Stimulated activated naive CD8-positive, alpha-beta T cell treated with anti-CD3 and anti-CD28 coated beads, Interleukin-15, Interleukin-2, amounts not matched to agents 100 ng/mL and 50 ng/mL, for 24 hours (primary cell): Measurements from ENCODE around the gene IGFL3.

Experiments
- H3K27ac Mint-ChIP-seq: one replicate; pipeline ENCODE4 v1.8.0; 2021; ENCODE audit warnings: mild to moderate bottlenecking, mixed read lengths
- H3K27me3 Mint-ChIP-seq: one replicate; pipeline ENCODE4 v1.8.0; 2021; ENCODE audit warnings: mixed read lengths
- H3K36me3 Mint-ChIP-seq: one replicate; pipeline ENCODE4 v1.8.0; 2021; ENCODE audit warnings: low read depth, mixed read lengths
- H3K4me1 Mint-ChIP-seq: one replicate; pipeline ENCODE4 v1.8.0; 2021; ENCODE audit warnings: low read depth, mixed read lengths
- H3K4me3 Mint-ChIP-seq: one replicate; pipeline ENCODE4 v1.8.0; 2021; ENCODE audit warnings: mild to moderate bottlenecking, mixed read lengths
- H3K9me3 Mint-ChIP-seq: one replicate; pipeline ENCODE4 v1.8.0; 2021; ENCODE audit warnings: mixed read lengths

The IGFL3 gene

GRCh38 chr19:46134527-46134926, 10.0 kb upstream of the IGFL3 start:
- H3K4me1 Mint-ChIP-seq, result no peaks in the 10 kb centered on the region
- H3K4me3 Mint-ChIP-seq, result no peak overlapping the region
- H3K27ac Mint-ChIP-seq, result no peak overlapping the region
- H3K27me3 Mint-ChIP-seq, result peaks cover 74% of the 10 kb centered on the region
- no peaks in the 10 kb centered on the region for H3K9me3 Mint-ChIP-seq
- no peaks in the 10 kb centered on the region for H3K36me3 Mint-ChIP-seq

- no peaks in the 10 kb centered on the region for H3K9me3 Mint-ChIP-seq
- no peak overlapping the region for H3K4me3 Mint-ChIP-seq
- no peak overlapping the region for H3K27ac Mint-ChIP-seq
- peaks cover 76% of the 10 kb centered on the region for H3K27me3 Mint-ChIP-seq
- H3K36me3 Mint-ChIP-seq, result no peaks in the 10 kb centered on the region
- H3K4me1 Mint-ChIP-seq, result no peaks in the 10 kb centered on the region
Observed at GRCh38 chr19:46133777-46134241, 9.3 kb upstream of the IGFL3 start.

- H3K27me3 Mint-ChIP-seq, result peaks cover 79% of the 10 kb centered on the region
- H3K36me3 Mint-ChIP-seq, result no peaks in the 10 kb centered on the region
- no peaks in the 10 kb centered on the region for H3K9me3 Mint-ChIP-seq
- no peak overlapping the region for H3K27ac Mint-ChIP-seq
- no peaks in the 10 kb centered on the region for H3K4me1 Mint-ChIP-seq
- no peak overlapping the region for H3K4me3 Mint-ChIP-seq
Observed at GRCh38 chr19:46133101-46133627, 8.7 kb upstream of the IGFL3 start.

- no peak overlapping the region for H3K4me3 Mint-ChIP-seq
- no peaks in the 10 kb centered on the region for H3K9me3 Mint-ChIP-seq
- no peaks in the 10 kb centered on the region for H3K36me3 Mint-ChIP-seq
- no peak overlapping the region for H3K27ac Mint-ChIP-seq
- peaks cover 79% of the 10 kb centered on the region for H3K27me3 Mint-ChIP-seq
- H3K4me1 Mint-ChIP-seq, result no peaks in the 10 kb centered on the region
Observed at GRCh38 chr19:46132508-46133100, 8.1 kb upstream of the IGFL3 start.

- no peaks in the 10 kb centered on the region for H3K4me1 Mint-ChIP-seq
- peaks cover 79% of the 10 kb centered on the region for H3K27me3 Mint-ChIP-seq
- H3K27ac Mint-ChIP-seq, result no peak overlapping the region
- no peaks in the 10 kb centered on the region for H3K9me3 Mint-ChIP-seq
- H3K36me3 Mint-ChIP-seq, result no peaks in the 10 kb centered on the region
- H3K4me3 Mint-ChIP-seq, result no peak overlapping the region
Observed at GRCh38 chr19:46131485-46132143, 7.1 kb upstream of the IGFL3 start.

GRCh38 chr19:46126086-46126580, 1.6 kb upstream of the IGFL3 start:
- Mint-ChIP-seq H3K36me3 (no peaks in the 10 kb centered on the region), H3K27me3 (peaks cover 68% of the 10 kb centered on the region), H3K9me3 (no peaks in the 10 kb centered on the region), H3K4me1 (no peaks in the 10 kb centered on the region), H3K27ac (no peak overlapping the region), H3K4me3 (no peak overlapping the region)

- Mint-ChIP-seq H3K4me3 (no peak overlapping the region), H3K27ac (no peak overlapping the region), H3K9me3 (no peaks in the 10 kb centered on the region), H3K4me1 (no peaks in the 10 kb centered on the region), H3K27me3 (peaks cover 64% of the 10 kb centered on the region), H3K36me3 (no peaks in the 10 kb centered on the region)
Observed at GRCh38 chr19:46125447-46125846, 959 bp upstream of the IGFL3 start.

- Mint-ChIP-seq H3K4me3 (no peak overlapping the region), H3K9me3 (no peaks in the 10 kb centered on the region), H3K27ac (no peak overlapping the region), H3K36me3 (no peaks in the 10 kb centered on the region), H3K27me3 (peaks cover 56% of the 10 kb centered on the region), H3K4me1 (peaks cover 21% of the 10 kb centered on the region)
Observed at GRCh38 chr19:46118136-46118535, 6.4 kb downstream of the IGFL3 start.

- H3K9me3 Mint-ChIP-seq, result no peaks in the 10 kb centered on the region
- H3K27ac Mint-ChIP-seq, result no peak overlapping the region
- no peak overlapping the region for H3K4me3 Mint-ChIP-seq
- no peaks in the 10 kb centered on the region for H3K36me3 Mint-ChIP-seq
- H3K27me3 Mint-ChIP-seq, result peaks cover 72% of the 10 kb centered on the region
- peaks cover 21% of the 10 kb centered on the region for H3K4me1 Mint-ChIP-seq
Observed at GRCh38 chr19:46116121-46116520, 8.4 kb downstream of the IGFL3 start.

GRCh38 chr19:46115396-46116106, 8.9 kb downstream of the IGFL3 start:
- no peaks in the 10 kb centered on the region for H3K36me3 Mint-ChIP-seq
- H3K27me3 Mint-ChIP-seq, result peaks cover 75% of the 10 kb centered on the region
- H3K9me3 Mint-ChIP-seq, result no peaks in the 10 kb centered on the region
- H3K27ac Mint-ChIP-seq, result peak overlapping the region; percentile 56
- H3K4me1 Mint-ChIP-seq, result peaks cover 21% of the 10 kb centered on the region
- H3K4me3 Mint-ChIP-seq, result peak overlapping the region; percentile 23

- Mint-ChIP-seq H3K36me3 (no peaks in the 10 kb centered on the region), H3K27me3 (peaks cover 64% of the 10 kb centered on the region), H3K4me3 (no peak overlapping the region), H3K4me1 (peaks cover 21% of the 10 kb centered on the region), H3K27ac (no peak overlapping the region), H3K9me3 (no peaks in the 10 kb centered on the region)
Observed at GRCh38 chr19:46113726-46114125, 10.8 kb downstream of the IGFL3 start.

- Mint-ChIP-seq H3K4me1 (peaks cover 21% of the 10 kb centered on the region), H3K27me3 (peaks cover 52% of the 10 kb centered on the region), H3K4me3 (no peak overlapping the region), H3K36me3 (no peaks in the 10 kb centered on the region), H3K27ac (no peak overlapping the region), H3K9me3 (no peaks in the 10 kb centered on the region)
Observed at GRCh38 chr19:46112527-46112926, 12.0 kb downstream of the IGFL3 start.

- Mint-ChIP-seq H3K4me3 (no peak overlapping the region), H3K27ac (no peak overlapping the region), H3K4me1 (peaks cover 21% of the 10 kb centered on the region), H3K36me3 (no peaks in the 10 kb centered on the region), H3K27me3 (peaks cover 47% of the 10 kb centered on the region), H3K9me3 (no peaks in the 10 kb centered on the region)
Observed at GRCh38 chr19:46111376-46111775, 13.1 kb downstream of the IGFL3 start.

GRCh38 chr19:46109876-46110275, 14.6 kb downstream of the IGFL3 start:
- Mint-ChIP-seq H3K9me3 (no peaks in the 10 kb centered on the region), H3K36me3 (no peaks in the 10 kb centered on the region)

GRCh38 chr19:46107371-46107770, 17.1 kb downstream of the IGFL3 start:
- Mint-ChIP-seq H3K4me3 (no peak overlapping the region), H3K27me3 (peaks cover 17% of the 10 kb centered on the region), H3K36me3 (no peaks in the 10 kb centered on the region), H3K9me3 (no peaks in the 10 kb centered on the region), H3K27ac (no peak overlapping the region), H3K4me1 (no peaks in the 10 kb centered on the region)

More at GRCh38 chr19:46109876-46110275, 14.6 kb downstream of the IGFL3 start:
- peaks cover 6% of the 10 kb centered on the region for H3K4me1 Mint-ChIP-seq
- H3K4me3 Mint-ChIP-seq, result no peak overlapping the region
- peaks cover 42% of the 10 kb centered on the region for H3K27me3 Mint-ChIP-seq
- no peak overlapping the region for H3K27ac Mint-ChIP-seq
